ELR (cell line): ENCODE results near the gene TMC4.
A peak's percentile ranks its signal among the peaks of the same experiment; 100 is the strongest.
"Not testable (repeated sequence)": the region's sequence is repeated elsewhere in the genome, so short reads cannot be mapped to it uniquely, and the experiment has no call there.

Source experiments
- DNase-seq: peaks from one replicate; pipeline ENCODE4 v3.0.0-alpha.2; 2015; ENCODE audit warnings: low read depth

TMC4 gene, protein sequence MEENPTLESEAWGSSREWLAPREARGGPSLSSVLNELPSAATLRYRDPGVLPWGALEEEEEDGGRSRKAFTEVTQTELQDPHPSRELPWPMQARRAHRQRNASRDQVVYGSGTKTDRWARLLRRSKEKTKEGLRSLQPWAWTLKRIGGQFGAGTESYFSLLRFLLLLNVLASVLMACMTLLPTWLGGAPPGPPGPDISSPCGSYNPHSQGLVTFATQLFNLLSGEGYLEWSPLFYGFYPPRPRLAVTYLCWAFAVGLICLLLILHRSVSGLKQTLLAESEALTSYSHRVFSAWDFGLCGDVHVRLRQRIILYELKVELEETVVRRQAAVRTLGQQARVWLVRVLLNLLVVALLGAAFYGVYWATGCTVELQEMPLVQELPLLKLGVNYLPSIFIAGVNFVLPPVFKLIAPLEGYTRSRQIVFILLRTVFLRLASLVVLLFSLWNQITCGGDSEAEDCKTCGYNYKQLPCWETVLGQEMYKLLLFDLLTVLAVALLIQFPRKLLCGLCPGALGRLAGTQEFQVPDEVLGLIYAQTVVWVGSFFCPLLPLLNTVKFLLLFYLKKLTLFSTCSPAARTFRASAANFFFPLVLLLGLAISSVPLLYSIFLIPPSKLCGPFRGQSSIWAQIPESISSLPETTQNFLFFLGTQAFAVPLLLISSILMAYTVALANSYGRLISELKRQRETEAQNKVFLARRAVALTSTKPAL

DNA sequence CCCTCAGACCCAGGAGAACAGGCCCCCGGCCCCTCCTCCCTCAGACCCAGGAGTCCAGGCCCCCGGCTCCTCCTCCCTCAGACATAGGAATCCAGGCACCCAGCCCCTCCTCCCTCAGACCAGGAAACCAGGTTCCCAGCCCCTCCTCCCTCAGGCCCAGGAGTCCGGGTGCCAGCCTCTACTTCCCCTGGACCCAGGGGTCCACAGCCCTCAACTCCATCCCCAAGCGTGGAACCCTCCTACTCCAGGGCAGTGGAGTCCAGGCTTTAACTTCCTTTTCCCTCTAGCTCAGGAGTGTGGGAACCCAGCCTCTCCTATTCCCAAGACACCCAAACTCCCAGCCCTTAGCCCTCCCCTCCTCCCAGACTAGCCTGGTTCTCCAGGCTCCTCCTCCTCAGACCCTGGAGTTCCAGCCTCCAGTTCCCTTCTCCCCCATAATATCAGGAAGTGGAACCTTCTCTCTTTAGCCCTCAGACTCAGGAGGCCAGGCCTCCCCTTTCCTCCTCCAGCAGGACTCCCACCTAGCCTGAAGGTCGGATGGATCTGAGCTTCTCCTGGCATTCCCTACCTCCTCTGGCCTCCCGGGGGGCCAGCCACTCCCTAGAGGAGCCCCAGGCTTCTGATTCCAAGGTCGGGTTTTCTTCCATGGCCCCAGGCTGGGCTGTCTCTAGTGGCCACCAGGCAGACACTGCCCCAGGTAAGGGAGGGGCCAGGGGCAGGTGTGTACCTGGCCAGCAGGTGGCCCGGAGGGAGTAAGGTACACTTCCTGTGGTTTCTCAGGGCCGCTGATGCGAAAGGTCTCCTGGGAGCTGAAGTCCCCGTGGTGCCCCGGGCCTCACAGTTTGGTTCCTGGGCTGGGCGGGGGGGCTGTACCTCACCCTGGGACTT lies at the start of gene TMC4:
TSS of gene TMC4 (minus strand) at position 690 of the 888 bp plus-strand sequence. CDS start at position 647, 43 bp downstream.
- DNase-seq = peak; percentile 33

DNA sequence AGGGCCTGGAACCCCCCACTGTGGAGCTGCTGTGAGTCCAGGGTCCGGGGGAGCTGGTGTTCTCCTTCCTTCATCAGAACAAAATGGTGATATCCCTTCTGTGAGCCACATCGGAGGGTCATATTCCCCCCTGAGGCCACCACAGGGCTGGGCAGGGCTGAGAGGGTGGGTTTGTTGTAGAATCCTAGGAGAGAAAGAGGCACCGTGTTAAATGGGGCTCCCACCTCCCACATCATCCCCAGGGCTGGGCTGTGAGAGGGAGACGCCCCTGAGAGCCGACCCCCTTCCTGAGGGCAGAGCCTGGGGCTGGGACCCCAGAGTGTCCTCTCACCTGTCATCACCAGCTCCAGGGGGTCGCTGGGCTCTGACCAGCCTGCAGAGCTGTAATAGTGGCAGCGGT lies 49.0 kb upstream of the TMC4 start:
- DNase-seq = not testable (repeated sequence)

DNA sequence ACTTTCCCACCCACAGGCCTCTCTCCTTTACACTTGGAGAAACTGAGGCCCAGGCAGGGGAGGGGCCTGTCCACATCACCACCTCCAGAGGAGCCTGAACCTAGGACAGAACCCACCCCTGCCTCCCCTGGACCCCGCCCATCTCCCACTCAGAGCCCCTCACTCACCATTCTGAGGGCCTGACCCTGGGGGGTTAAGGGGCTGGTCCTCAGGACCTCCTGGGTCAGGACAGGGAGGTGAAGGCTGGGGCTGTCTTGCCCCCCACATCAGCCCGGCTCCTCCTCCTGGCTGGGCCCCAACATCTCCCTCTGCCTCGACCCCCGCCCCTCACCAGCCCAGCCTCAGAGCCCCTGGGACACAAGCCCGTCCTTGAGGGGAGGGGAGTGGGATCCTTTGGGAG lies 46.7 kb upstream of the TMC4 start:
- not testable (repeated sequence) for DNase-seq

DNA sequence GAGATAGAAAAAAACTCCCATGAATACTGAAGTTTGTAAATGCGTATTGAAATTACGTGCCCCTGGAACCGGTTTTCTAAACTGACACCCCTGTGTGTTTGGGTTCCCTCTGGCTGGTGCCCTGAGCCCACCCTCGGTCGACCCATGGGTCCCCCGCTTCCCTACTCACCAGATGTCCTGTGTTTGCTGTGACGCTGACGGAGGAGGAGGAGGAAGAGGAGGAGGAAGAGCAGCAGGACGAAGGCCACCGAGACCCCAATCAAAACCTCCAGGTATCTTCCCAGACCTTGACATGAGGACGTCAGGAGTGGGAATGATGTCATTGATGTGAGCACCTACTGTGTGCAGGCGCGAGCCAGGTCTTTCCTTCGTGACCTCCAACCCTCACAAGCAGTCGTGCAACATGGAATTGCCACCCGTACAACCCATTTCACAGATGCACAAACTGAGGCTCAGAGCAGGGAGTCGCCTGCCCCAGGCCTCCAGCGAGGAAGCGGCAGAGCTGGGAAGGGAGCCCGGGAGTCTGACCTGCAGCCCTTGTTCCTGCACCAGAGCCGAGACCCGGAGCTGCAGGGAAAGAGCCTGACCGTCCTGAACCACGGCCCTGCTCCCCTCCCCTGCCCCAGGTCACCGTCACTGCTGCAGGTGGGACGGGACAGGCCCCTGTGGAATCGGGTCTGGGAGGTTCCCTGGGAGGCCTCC lies 46.2 kb upstream of the TMC4 start:
- DNase-seq = no peak

DNA sequence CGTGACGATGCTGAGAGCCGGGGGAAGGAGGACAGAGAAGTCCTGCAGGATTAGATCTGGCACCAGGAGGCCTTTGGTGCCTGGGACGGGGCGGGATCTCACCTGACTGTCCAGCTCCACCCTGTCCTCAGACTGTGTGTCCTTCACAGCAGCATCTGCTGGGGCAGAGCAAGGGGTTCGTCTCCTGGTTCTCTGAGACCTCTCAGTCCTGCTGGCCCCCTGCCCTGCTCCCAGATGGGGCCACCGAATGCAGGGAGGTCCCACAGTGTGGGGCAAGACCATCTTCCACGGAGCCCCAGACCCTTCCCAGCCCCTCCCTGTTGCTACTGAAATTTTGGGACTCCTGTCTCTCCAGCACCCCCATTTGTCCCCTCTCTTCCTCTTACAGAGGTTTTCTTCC lies 45.3 kb upstream of the TMC4 start:
- no peak for DNase-seq

DNA sequence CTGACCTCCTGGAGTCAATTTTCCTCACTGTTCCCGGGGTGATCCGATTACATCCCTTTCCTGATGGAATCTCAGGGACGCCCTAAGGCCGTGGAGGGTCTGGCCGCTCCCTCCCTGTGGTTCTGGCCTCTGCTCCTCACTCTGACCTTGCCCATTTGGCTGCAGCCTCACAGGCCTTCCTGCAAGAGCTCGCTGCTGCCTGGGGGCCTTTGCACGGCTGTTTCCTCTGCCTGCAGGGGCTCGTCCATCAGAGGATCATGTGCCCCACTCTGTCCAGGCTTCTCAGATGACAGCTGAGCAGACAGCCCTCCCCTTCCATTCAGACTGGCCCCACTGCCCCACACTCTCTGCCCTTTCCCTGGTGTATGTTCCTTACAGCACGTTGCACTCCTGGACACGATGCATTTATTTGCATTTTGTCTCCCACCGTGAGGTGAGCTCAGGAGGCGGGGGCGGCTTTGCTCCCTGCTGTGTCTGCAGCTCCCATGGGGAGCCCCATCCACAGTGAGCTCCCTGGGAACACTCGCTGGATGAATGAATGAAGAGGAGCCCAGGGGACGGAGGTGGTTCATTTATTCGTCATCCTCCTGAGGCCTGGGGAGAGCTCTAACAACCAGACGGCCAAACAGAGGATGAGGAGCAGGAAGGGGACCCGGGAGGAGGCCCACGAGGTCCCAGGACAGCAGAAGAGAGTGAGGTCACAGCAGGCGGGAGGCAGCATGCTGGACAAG lies 44.7 kb upstream of the TMC4 start:
- DNase-seq = not testable (repeated sequence)

DNA sequence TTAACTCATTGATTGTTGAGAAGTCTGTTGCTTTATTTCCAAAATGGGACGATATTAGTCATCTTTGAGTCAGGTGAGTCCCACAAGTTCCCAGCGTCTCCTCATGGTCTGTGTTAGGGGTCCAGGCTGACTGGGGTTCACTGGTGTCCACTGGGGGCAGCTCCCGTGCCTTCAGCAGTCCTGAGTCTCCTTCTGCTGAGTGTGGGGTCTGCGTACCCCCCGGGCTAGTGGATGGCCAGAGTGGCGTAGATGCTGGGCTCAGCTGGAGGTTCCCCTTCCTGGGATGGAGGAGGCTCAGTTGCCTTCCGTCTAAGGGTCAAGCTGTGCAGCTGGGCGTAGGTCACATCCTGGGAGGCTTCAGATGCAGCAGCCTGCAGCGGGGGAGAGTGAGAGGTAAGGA lies 43.9 kb upstream of the TMC4 start:
- DNase-seq = no peak

DNA sequence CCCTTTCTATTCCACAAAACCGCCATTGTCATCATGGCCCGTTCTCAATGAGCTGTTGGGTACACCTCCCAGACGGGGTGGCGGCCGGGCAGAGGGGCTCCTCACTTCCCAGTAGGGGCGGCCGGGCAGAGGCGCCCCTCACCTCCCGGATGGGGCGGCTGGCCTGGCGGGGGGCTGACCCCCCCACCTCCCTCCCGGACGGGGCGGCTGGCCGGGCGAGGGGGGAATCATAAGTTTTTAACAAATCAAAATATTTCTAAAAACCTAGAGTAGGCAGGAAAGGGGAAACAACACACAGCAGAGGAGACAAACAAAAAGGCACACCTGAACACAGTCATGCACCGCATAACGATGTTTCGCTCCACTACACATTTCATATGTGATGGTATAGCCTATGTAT lies 41.8 kb upstream of the TMC4 start:
- not testable (repeated sequence) for DNase-seq

DNA sequence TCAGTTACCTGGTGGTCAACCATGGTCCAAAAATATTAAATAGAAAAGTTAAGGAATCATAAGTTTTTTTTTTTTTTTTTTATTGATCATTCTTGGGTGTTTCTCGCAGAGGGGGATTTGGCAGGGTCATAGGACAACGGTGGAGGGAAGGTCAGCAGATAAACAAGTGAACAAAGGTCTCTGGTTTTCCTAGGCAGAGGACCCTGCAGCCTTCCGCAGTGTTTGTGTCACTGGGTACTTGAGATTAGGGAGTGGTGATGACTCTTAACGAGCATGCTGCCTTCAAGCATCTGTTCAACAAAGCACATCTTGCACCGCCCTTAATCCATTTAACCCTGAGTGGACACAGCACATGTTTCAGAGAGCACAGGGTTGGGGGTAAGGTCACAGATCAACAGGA lies 41.3 kb upstream of the TMC4 start:
- not testable (repeated sequence) for DNase-seq

DNA sequence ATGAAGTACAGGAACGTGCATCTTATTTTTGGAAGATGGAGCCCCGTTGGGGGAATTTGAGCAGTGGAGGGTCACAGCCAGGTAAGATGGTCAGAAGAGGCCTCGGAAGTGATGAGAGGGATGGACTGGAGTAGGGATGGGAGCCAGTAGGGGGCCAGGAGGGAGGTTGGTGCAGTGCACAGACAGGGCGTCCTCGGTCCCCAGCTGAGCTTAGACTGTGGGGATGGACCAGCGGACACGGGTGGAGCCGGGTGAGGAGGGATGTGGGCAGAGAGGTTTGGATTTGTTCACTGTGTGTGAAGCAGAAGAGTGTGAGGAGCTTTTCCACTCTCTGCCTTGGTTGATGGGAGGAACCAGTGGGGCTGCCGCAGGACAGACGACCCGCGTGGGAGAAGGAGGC lies 38.3 kb upstream of the TMC4 start:
- no peak for DNase-seq

DNA sequence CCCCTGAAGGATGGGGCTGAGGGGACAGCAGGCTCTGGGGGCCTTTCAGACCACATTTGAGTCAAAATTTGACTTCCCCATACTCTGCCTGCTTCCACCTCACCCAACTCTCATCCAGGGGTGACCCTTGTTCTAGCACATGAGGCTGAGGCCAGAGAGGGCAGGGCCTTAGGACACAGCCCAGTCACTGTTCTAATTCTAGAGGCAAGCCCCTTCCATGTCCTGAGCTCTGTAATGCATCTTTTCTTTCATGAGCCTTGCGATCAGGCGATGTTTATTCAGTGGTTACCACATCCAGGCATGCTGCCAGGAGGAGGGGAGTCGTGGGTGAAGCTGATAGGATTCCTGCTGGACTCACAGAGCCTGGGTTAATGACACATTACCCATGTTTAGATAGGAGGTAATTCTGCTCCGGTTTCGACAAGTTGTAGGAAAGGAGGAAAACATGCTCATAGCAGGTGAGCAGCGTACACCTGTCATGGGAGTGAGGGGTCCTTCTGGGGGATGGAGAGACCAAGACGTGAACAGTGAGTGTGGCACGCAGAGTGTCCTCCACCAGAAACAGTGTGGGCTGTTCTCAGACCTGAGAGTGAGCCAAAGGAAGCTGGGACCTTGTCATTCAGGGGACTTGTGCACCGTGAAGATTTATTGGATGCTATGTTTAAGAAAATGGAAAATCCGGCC lies 37.0 kb upstream of the TMC4 start:
- peak; percentile 96 for DNase-seq

DNA sequence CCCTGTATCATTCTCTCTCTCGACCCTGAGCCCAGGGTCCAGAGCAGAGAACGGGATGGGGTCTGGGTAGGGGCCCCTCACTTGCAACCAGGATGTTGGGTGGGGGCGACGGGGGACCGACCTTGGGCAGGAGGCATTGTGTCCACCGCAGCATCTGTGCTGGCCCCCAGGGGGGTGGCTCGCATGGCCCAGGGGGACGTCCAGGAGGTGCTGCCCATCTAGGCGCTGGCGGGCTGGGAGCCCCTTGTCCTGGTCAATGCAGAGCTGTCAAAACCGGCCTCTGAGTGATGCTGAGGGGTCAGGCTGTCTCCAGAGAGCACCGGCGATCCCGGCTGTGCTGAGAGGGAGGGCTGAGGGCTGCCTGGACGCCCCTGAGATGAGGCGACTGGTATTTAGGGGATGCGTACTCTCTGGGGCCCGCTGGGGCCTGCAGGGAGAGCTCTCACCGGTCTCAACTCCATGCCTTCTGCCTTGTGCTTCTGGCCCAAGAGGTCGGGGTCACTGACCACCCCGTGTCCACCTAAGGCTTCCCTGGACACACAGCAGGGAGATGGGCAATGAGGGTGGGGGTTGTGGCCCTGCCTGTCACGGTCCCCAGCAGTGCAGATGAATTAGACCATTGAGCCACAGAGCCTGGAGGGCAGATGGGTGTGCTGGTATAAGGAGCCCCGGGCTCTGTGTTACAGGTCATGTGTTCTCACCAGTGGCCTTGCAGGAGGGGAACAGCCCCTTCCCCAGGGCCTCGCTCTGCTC lies 36.3 kb upstream of the TMC4 start:
- peak; percentile 57 for DNase-seq

DNA sequence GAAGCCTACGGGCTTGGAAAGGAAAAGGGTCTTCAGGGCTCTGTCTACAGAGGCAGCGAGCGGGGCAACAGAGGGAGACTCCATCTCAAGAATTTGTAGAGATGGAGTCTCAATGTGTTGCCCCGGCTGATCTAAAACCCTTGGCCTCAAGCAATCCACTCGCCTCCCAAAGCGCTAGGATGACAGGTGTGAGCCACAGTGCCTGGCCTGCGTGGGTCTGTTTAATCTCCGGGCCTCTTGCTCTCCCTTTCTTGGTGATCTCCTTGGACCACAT lies 35.8 kb upstream of the TMC4 start:
- DNase-seq = peak; percentile 64

DNA sequence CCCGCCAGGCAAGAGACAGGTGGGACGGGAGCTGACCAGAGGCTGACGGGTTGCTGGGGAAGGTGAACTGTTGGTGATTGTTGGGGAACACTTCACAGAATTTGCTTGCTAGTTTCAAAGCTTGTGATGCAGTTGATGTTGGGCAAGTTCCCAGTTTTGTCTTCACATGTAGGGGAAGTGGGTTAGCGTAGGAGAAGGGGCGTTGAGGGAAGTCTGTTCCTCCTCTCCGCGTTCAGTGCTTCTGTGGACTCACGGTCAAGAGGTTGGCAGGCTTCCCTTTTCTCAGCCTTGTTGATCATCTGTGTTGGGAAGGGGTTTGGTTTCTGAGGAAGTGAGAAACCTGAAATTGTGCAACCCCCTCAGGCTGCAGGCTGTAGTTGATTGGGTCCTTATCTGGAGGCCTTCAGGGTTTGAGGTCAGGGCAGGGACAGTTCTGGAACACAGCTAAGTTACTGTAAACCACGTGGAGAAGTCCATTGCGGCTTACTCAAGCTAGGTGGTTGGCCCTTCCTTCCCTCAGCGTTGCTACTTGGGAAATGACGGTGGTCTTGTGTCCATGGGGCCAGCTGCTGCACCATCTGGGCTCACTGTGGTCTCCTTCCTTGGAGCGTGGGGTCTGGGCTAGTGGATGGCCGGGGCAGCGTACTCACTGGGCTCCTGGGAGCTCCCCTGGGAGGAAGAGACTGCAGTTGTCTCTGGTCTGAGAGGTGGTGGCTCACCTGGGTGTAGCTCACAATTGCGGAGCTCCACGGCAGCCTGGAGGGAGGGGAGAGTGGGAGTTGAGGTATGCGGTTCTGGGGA lies 35.2 kb upstream of the TMC4 start:
- DNase-seq = peak; percentile 64

DNA sequence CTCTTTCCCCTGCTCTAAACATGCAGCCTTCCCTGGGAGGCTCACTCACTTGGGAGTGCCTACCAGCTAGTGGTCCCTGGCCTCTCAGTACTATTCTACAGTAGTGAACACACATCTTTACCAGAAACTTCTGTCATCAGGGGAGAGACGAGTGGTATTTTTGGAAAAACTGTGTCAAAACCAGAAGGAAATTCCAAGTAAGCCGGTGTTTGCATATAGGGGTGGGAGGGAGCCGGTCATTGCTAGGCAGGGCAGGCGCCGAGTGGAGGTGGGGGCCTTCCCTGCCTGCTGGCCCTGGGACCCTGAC lies 34.7 kb upstream of the TMC4 start:
- no peak for DNase-seq

DNA sequence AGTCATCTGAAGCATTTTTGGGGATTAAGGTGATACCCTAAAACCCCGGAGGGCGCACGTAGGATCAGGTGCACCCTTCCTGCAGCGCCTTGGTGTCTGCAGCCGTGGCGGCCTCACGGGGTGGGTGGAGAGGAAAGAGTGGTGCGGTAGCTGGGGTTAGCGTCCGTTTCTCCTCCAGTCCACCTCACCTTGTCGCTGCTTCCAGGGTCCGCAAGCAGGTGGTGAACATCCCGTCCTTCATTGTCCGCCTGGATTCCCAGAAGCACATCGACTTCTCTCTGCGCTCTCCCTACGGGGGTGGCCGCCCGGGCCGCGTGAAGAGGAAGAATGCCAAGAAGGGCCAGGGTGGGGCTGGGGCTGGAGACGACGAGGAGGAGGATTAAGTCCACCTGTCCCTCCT lies 34.2 kb upstream of the TMC4 start:
- not testable (repeated sequence) for DNase-seq

DNA sequence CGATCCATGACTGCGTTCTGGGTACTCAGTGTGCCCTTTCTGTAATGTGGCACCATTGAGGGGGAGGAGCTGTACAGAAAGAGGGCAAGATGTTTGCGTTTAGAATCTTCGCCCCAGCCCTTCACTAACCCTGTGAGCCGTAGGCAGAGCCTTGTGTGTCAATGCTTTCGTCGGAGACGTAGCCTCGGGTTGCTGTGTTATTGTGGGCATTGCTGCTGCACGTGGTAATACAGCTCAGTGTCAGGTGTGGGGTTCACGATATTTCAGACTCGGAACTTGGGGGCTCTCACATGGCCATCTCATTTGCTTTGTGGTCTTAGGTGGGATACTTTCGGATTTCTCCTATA lies 33.8 kb upstream of the TMC4 start:
- DNase-seq = no peak

DNA sequence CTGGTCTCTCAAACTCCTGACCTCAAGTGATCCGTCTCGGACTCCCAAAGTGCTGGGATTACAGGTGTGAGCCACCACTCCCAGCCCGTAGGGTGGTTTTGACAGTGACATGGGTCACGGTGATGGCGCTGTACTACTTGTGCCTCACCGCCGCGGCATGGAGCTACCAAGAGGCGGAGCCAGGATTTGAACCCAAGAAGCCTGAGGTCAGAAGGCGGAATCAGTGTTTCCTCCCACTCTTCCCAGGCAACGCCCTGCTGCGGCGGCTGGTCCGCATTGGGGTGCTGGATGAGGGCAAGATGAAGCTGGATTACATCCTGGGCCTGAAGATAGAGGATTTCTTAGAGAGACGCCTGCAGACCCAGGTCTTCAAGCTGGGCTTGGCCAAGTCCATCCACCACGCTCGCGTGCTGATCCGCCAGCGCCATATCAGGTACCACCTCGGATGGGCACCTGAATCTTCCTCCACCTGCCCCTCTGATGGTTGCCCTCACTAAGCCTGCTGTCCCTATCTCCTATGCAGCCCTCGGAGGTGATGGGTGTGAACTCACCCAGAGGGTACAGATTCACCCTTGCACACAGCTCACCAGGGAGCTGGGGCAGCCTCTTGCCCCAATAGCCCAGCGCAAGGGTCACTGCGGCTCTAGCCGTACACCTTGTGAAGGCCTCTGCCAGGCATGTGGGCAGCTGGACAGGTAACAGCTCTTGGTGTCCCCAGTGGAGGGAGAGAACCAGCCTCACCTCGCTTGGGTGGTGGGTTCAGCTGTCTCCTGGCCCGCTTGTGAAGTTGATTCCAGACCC lies 33.3 kb upstream of the TMC4 start:
- DNase-seq = no peak
